Measurements from ENCODE around the gene OR11H6. TPM values are rescaled to one million over a fixed set of nuclear protein-coding genes. Genes with fewer than 3 reads are reported as not detected.
"Not testable (repeated sequence)": the region's sequence is repeated elsewhere in the genome, so short reads cannot be mapped to it uniquely, and the experiment has no call there.

OR11H6 gene
- total and polyA plus RNA-seq, 5 donors from 2014 or later = not detected

DNA sequence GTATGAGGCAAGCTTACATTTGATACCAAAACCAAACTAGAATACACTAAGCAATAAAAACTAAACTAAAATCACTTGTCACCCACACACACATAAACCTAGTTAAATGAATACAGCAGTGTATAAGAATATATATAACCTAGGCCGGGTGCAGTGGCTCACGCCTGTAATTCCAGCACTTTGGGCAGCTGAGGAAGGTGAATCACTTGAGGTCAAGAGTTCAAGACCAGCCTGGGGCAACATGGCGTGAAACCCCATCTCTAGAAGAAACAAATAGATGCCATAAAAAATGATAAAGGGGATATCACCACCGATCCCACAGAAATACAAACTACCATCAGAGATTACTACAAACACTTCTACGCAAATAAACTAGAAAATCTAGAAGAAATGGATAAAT, 40.9 kb downstream of the OR11H6 start:
- not testable (repeated sequence) for H3K27ac ChIP-seq (ENCODE audit: insufficient read depth, low read length, poor library complexity, severe bottlenecking); DNase-seq; H3K4me1 Mint-ChIP-seq; H3K27me3 Mint-ChIP-seq; H3K9me3 ChIP-seq (ENCODE audit: control insufficient read depth in 2 of 2, low read length in 2 of 2); H3K27ac Mint-ChIP-seq; H3K4me3 Mint-ChIP-seq; H3K4me3 ChIP-seq (ENCODE audit: low read depth, low read length); H3K27me3 ChIP-seq (ENCODE audit: control insufficient read depth, insufficient read depth, low read length); H3K9me3 Mint-ChIP-seq; H3K4me1 ChIP-seq (ENCODE audit: control insufficient read depth, insufficient read depth, low read length, poor library complexity, severe bottlenecking); ATAC-seq (ENCODE audit: low read depth in 2 of 2); H3K36me3 ChIP-seq (ENCODE audit: control insufficient read depth, insufficient read depth, low read length)
- H3K36me3 Mint-ChIP-seq = peaks cover 26% of the 10 kb centered on the region

DNA sequence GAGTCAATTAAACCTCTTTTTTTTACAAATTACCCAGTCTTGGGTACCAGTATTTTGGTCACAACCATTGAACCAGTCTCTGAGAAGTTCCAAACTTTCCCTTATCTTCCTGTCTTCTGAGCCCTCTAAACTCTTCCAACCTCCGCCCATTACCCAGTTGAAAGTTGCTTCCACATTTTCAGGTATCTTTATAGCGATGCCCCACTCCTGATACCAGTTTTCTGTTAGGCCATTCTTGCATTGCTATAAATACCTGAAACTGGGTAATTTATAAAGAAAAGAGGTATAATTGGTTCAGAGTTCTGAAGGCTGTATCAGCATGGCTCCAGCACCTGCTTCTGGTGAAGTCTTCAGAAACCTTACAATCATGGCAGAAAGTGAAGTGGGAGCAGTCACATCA, 50.6 kb downstream of the OR11H6 start:
- peaks cover 5 to 38% (median 12%) of the 10 kb centered on the region in 7 donors for H3K9me3 Mint-ChIP-seq
- H3K4me1 Mint-ChIP-seq = peaks cover 10 to 20% (median 14%) of the 10 kb centered on the region in 4 donors
- Histone ChIP-seq H3K36me3 (ENCODE audit: control insufficient read depth, insufficient read depth, low read length) (no peaks in the 10 kb centered on the region), H3K4me1 (ENCODE audit: control insufficient read depth, insufficient read depth, low read length, poor library complexity, severe bottlenecking) (peaks cover 8% of the 10 kb centered on the region), H3K4me3 (ENCODE audit: low read depth, low read length) (no peak overlapping the region), H3K9me3 (ENCODE audit: control insufficient read depth in 2 of 2, low read length in 2 of 2) (peaks cover 9 to 33% of the 10 kb centered on the region in 2 experiments), H3K27ac (ENCODE audit: insufficient read depth, low read length, poor library complexity, severe bottlenecking) (no peak overlapping the region), H3K27me3 (ENCODE audit: control insufficient read depth, insufficient read depth, low read length) (no peaks in the 10 kb centered on the region)
- no peak overlapping the region for H3K27ac Mint-ChIP-seq
- no peak for ATAC-seq (ENCODE audit: low read depth in 2 of 2)
- H3K4me3 Mint-ChIP-seq = no peak overlapping the region
- no peaks in the 10 kb centered on the region for H3K27me3 Mint-ChIP-seq
- peaks cover 48% of the 10 kb centered on the region for H3K36me3 Mint-ChIP-seq
- no peak for DNase-seq

Other genes with a start within 250 kb of the OR11H6 start
- gene OR4K15, start 248.1 kb upstream of the OR11H6 start, total RNA-seq = not detected
- gene OR4K15, start 248.1 kb upstream of the OR11H6 start, polyA plus RNA-seq = not detected
- gene OR4Q2, start 221.5 kb upstream of the OR11H6 start, total RNA-seq = not detected
- not detected for gene OR4Q2, start 221.5 kb upstream of the OR11H6 start, polyA plus RNA-seq
- not detected for gene OR4K14, start 204.4 kb upstream of the OR11H6 start, total RNA-seq
- gene OR4K14, start 204.4 kb upstream of the OR11H6 start, polyA plus RNA-seq = not detected
- gene OR4K13, start 187.7 kb upstream of the OR11H6 start, total RNA-seq = not detected
- gene OR4K13, start 187.7 kb upstream of the OR11H6 start, polyA plus RNA-seq = not detected
- gene OR4L1, start 163.7 kb upstream of the OR11H6 start, total RNA-seq = not detected
- not detected for gene OR4L1, start 163.7 kb upstream of the OR11H6 start, polyA plus RNA-seq
- gene OR4K17, start 113.0 kb upstream of the OR11H6 start, total RNA-seq = not detected
- gene OR4K17, start 113.0 kb upstream of the OR11H6 start, polyA plus RNA-seq = not detected
- gene OR4N5, start 84.9 kb upstream of the OR11H6 start, total RNA-seq = not detected
- gene OR4N5, start 84.9 kb upstream of the OR11H6 start, polyA plus RNA-seq = not detected
- gene OR11G2, start 32.8 kb upstream of the OR11H6 start, total RNA-seq = not detected
- gene OR11G2, start 32.8 kb upstream of the OR11H6 start, polyA plus RNA-seq = not detected
- gene OR11H7, start 5.3 kb downstream of the OR11H6 start, total RNA-seq = not detected
- gene OR11H7, start 5.3 kb downstream of the OR11H6 start, polyA plus RNA-seq = not detected
- gene OR11H4, start 15.6 kb downstream of the OR11H6 start, total RNA-seq = not detected
- not detected for gene OR11H4, start 15.6 kb downstream of the OR11H6 start, polyA plus RNA-seq
- gene TTC5, start 82.2 kb downstream of the OR11H6 start, total RNA-seq = 18.9 TPM
- gene TTC5, start 82.2 kb downstream of the OR11H6 start, polyA plus RNA-seq = 10 to 100 TPM; 17.0 to 24.1 (median 19.0) TPM
- gene CCNB1IP1, start 109.6 kb downstream of the OR11H6 start, total RNA-seq = 21.2 TPM
- gene CCNB1IP1, start 109.6 kb downstream of the OR11H6 start, polyA plus RNA-seq = 10 to 100 TPM in 3 of 4 donors, 1 to 10 TPM in 1; 9.7 to 21.1 (median 14.4) TPM
- gene PARP2, start 119.9 kb downstream of the OR11H6 start, total RNA-seq = 18.5 TPM
- 10 to 100 TPM in 1 of 4 donors, 1 to 10 TPM in 3; 5.2 to 10.3 (median 9.4) TPM for gene PARP2, start 119.9 kb downstream of the OR11H6 start, polyA plus RNA-seq
- gene TEP1, start 189.8 kb downstream of the OR11H6 start, total RNA-seq = 63.8 TPM
- gene TEP1, start 189.8 kb downstream of the OR11H6 start, polyA plus RNA-seq = 1 to 10 TPM; 2.8 to 7.1 (median 5.3) TPM
- 0.72 TPM for gene KLHL33, start 212.5 kb downstream of the OR11H6 start, total RNA-seq
- not detected for gene KLHL33, start 212.5 kb downstream of the OR11H6 start, polyA plus RNA-seq
- gene OSGEP, start 231.1 kb downstream of the OR11H6 start, total RNA-seq = 40.8 TPM
- gene OSGEP, start 231.1 kb downstream of the OR11H6 start, polyA plus RNA-seq = 10 to 100 TPM; 27.3 to 34.2 (median 32.9) TPM
- gene APEX1, start 231.5 kb downstream of the OR11H6 start, total RNA-seq = 72.6 TPM
- gene APEX1, start 231.5 kb downstream of the OR11H6 start, polyA plus RNA-seq = 100 to 1,000 TPM in 2 of 4 donors, 10 to 100 TPM in 2; 81.8 to 121 (median 101) TPM
- gene PIP4P1, start 237.7 kb downstream of the OR11H6 start, total RNA-seq = 65.6 TPM
- gene PIP4P1, start 237.7 kb downstream of the OR11H6 start, polyA plus RNA-seq = 10 to 100 TPM; 24.7 to 38.3 (median 30.4) TPM
- 33.4 TPM for gene PNP, start 245.7 kb downstream of the OR11H6 start, total RNA-seq
- 10 to 100 TPM; 28.8 to 42.5 (median 40.3) TPM for gene PNP, start 245.7 kb downstream of the OR11H6 start, polyA plus RNA-seq